ENCODE measurements around the gene NCAPG. TPM values are rescaled to one million over a fixed set of nuclear protein-coding genes. Genes with fewer than 3 reads are reported as not detected.

NCAPG gene
- total and polyA plus RNA-seq, 9 of the 15 experiments (the other 6 are each of a cell fraction or from before 2014, with no cell fraction given) = 25.6 to 102 (median 65.3) TPM

GRCh38 chr4:17781300-17782287 lies 29.2 kb upstream of the NCAPG start, which contains the start of gene FAM184B:
TSS of gene FAM184B (minus strand) at chr4:17781621. CDS start at chr4:17781299, 322 bp downstream.
- Histone ChIP-seq H3K4me2 (ENCODE audit: insufficient read depth, low read length) (no peak within 1 kb of the TSS), H3K9me3 (replicated peaks; ENCODE audit: control insufficient read depth, insufficient read depth, low read depth, low read length) (no peaks in the 10 kb centered on the region), H3K9ac (ENCODE audit: insufficient read depth in 1 of 2, low read depth in 2 of 2, low read length in 2 of 2) (no peak within 1 kb of the TSS), H3K36me3 (ENCODE audit: control insufficient read depth, insufficient read depth, low read length) (no peaks in the 10 kb centered on the region), H3K27me3 (ENCODE audit: control insufficient read depth in 2 of 2, insufficient read depth in 2 of 2, low read length in 2 of 2) (peaks cover 13 to 30% of the 10 kb centered on the region in 2 experiments; a peak in 4 of 5 replicates), H3K79me2 (ENCODE audit: control insufficient read depth, insufficient read depth, low read length) (no peaks in the 10 kb centered on the region), H3K27ac (ENCODE audit: extremely low read depth, low read depth, low read length) (no peak within 1 kb of the TSS), H3K4me3 (no peak within 1 kb of the TSS), H3K4me1 (replicated peaks in 1 of 2; ENCODE audit: control insufficient read depth in 2 of 2, insufficient read depth in 2 of 2, low read length in 2 of 2) (peaks cover 0 to 12% of the 10 kb centered on the region in 2 experiments; a peak in 1 of 5 replicates), H2AFZ (ENCODE audit: low read depth, low read length) (no peak within 1 kb of the TSS), H3K9me1 (ENCODE audit: control insufficient read depth, insufficient read depth, low read length) (no peaks in the 10 kb centered on the region), H4K20me1 (replicated peaks; ENCODE audit: control insufficient read depth, insufficient read depth, low read length) (no peaks in the 10 kb centered on the region)
- ATAC-seq = no peak
- no peak for FAIRE-seq
- in situ Hi-C loops (cut with MboI) (no loop called here), intact Hi-C loops (cut with micrococcal nuclease) (no loop called here)
- WGBS (ENCODE audit: insufficient coverage, low coverage, missing lambda C conversion rate) = 48% methylated on average over 51 of the region's 82 CpGs
- ChIA-PET POLR2A (interaction anchor here (0.6 kb wide), 1 partner anchor 145 kb away, joined by 3 read pairs; no protein-coding TSS in a partner anchor), CTCF (ENCODE audit: low intra/inter-chr PET ratio) (no interaction called here)
- TF ChIP-seq CCNT2 (IDR thresholded peaks at IDR 0.05; ENCODE audit: borderline replicate concordance, extremely low read depth, insufficient read length, low read depth, low read length) (no peak), ZBTB33 (CRISPR knock-in tag; IDR thresholded peaks at IDR 0.05) (0 out of 2 replicates have a peak, but pooled peaks have one; percentile 57), AFF1 (IDR thresholded peaks at IDR 0.05; ENCODE audit: low read depth in 1 of 2, partially characterized antibody in 2 of 2) (no peak), NFIC (IDR thresholded peaks at IDR 0.05) (0 out of 2 replicates have a peak, but pooled peaks have one; percentile 8)
- BruUV-seq (replicated peaks) = no TSS peak
- no peak for DNase-seq (ENCODE audit: extremely low read depth in 1 of 4, low spot score in 3 of 4)

Measured in K562 (cell line).